Measurements from ENCODE around the gene SPSB3.

Gene SPSB3

DNA sequence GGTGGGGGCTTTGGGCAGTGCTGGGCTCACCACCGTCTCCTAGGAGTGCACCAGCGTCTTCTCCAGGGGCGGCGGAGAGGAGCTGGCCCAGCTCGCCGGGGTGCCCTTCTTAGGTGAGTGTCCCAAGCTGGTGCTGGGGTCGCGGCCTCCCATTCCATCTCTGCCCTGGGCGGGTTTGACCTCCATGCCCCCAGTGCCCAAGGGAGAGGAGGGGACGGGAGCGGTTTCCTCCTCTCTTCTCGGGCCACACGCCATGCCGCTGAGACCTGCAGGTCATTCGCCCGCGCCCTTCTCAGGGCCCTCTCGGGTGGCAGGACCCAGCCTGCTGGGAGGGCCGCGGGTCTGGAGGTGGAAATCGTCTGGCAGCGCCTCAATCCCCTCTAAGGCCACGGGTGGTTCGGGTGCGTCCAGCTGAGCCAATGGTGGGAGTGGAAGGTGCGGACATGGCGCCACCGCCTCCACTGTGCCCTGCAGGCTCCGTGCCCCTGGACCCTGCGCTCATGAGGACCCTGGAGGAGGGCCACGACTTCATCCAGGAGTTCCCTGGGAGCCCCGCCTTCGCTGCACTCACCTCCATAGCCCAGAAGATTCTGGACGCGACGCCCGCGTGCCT, 5.8 kb upstream of the SPSB3 start:
- DNase-seq, result no peak

DNA sequence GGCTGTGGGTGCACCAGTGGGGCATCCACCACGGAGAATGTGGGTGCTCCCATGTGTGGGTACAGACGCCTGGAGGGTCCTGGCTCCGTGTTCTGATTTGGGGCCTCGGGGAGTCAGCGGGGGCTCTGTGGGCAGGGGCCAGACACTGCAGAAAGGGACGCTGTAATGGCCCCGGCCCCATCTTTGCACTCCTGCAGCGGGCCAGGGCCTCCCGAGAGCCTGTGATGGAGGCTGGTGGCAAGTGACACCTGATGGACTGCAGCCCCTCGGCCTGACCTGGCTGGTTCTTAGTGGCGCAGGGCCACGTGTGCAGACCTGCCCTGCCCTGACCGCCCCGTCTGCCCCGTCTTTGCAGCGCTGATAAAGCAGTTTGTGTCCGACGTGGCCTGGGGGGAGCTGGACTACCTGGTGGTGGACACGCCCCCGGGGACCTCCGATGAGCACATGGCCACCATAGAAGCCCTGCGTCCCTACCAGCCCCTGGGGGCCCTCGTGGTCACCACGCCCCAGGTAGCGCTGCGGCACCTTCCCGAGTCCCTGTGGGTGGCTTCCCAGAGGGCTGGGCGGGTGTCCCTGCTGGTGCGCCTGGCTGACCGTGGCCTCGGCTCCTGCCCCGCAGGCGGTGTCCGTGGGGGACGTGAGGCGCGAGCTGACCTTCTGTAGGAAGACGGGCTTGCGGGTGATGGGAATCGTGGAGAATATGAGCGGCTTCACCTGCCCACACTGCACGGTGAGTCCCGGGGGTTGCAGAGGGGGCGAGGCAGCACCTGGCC, 5.1 kb upstream of the SPSB3 start:
- DNase-seq, result no peak

DNA sequence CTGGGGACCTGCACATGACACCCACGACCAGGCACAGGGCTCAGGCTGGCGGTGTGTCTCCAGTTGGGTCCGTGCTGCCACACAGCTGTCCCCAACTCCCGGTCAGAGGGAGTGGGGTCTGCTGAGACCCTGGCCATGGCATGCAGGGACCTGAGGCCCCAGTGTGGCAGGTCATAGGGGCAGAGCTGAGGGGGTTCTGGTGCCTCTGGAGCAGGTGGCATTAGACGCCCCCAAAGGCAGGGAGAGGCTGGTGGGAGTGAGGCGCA, 4.6 kb upstream of the SPSB3 start:
- no peak for DNase-seq

DNA sequence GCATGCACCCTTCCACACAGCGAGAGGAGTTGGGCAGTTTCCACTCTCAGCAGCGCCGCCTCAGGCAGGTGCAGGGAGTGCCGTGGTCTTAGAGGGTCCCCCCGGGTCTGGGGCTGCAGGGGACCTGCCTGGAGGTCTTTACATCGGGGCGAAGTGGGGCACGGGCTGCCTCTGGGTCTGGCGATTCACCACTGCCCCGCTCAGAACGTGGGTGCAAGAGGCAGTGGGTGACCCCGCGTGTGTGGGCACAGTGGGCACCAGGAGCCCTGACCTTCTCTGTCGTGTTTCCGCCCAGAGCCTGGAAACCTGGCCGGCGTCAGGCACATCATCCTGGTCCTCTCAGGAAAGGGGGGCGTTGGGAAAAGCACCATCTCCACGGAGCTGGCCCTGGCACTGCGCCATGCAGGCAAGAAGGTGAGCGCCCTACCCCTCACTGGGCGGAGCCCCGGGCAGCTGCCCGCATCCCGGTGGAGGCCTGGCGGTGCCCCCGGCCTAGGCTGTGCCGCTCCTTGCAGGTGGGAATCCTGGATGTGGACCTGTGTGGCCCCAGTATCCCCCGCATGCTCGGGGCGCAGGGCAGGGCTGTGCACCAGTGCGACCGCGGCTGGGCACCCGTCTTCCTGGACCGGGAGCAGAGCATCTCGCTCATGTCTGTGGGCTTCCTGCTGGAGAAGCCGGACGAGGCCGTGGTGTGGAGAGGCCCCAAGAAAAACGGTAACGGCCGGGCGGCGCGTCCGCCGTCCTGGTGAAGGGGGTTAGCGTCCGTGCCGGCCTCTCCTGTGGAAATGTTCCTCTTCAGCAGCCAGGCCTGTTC, 4.1 kb upstream of the SPSB3 start:
- no peak for DNase-seq

DNA sequence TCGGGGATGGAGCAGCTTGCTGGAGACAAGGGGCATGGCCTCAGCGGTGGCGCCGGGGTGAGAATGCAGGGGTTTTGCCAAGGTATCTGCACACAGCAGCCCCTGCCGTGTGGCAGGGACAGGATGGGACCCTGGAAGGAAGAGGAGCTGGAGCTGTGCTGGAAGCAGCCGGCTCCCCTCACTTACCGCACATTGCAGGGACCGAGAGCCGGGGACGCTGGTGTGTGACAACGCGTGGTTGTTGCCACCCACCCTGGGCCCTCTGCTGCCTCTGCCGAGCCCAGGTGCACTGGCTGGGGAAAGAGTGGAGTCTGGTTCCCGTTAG, 3.4 kb upstream of the SPSB3 start:
- DNase-seq, result no peak

DNA sequence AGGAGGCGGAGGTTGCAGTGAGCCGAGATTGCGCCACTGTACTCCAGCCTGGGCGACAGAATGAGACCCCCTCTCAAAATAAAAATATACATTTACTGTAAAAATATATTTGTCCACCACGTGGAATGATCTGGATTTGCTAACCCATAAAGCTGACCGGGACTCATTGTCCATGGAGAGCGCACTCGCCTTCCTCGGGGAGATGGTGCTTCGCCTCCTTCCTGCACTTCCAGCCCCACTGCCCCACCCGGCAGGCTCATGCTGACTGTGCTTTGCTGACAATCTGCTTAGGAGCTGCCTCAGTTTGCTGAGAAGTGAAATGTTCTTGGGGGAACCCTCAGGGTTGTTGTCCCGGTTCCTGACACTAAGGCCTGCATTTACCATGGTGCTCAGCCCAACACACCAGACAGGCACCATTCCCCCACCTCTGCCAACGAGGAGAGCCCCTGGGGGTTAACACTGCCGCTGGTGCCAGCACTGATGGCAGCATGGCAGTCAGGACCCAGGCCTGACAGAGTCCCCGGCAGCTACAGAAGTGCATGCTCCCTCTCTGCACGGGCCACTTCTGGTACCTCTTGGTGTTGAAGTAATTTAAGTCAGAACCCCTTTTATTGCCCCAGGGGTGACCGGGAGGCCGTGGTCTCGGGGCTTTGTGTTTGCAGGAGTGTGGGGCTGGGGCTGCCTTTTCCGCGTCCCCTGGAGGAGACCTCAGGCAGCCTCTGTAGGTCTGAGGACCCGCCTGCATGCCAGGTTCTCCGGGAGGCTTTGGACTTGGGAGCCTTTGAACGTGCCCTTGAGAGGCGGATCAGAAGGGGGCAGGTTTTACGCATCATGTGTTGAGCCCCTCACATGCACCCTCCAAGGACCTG, 2.8 kb upstream of the SPSB3 start:
- no peak for DNase-seq

DNA sequence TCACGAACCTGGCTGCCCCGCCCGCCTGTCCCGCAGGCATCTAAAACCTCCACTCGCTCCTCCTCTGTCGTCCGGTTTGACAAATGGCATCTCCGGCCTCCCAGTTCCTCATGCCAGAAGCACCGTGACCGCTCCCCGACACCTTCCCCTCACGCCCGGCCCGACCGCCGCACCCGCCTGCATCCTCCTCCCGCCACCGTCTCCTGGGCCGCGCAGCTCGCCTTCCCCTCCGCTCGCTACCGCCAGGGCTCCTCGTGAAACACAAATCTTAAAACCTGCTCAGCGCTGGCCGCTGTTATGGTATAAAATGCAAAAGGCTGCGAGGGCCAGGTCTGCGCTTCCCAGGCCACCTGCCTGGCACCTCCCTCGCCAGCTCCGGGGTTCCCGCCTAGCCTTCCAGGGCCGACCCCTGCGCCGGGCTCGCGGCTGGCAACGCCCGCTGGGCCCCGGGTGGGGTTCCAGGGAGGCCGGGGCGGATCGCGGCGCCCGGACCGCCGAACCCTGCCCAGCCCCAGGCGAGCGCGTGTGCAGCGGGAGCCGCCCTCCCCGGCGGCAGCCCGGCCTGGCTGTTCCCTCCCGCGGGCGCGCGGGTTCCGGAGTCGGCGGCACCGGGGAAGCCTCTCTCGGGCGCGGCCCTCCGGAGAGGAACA, 488 bp downstream of the SPSB3 start:
- no peak for DNase-seq

DNA sequence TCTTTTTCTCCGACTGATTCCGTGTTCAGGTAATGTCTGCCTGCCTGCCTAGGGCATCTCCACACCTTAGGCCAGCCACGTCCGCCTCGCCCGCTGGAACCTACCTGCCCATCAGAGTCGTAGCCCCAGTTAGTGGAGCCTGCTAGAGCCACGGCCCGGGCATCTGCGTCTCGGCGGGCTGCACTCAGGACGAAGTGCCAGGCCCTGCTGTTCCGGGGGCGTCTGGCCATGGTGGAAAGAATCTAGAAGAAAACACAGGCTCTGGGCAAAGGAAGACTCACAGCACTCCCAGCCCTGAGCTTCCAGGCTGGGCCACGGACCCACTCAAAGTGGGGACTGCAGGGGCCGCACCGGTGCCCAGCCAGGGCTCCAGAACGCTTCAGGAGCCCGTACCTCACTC, 1.1 kb downstream of the SPSB3 start:
- DNase-seq, result no peak

DNA sequence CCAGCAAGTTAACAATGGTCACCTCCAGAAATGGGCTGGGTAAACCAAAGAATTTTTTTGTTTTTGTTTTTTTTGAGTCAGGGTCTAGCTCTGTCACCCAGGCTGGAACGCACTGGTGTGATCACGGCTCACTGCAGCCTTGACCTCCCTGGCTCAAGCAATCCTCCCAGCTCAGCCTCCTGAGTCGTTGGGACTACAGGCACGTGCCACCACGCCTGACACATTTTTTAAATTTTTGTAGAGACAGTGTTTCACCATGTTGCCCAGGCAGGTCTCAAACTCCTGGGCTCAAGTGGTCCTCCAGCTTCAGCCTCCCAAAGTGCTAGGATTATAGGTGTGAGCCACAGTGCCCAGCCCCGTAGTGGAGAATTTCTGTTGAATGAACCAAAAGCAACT, 1.7 kb downstream of the SPSB3 start:
- no peak for DNase-seq

DNA sequence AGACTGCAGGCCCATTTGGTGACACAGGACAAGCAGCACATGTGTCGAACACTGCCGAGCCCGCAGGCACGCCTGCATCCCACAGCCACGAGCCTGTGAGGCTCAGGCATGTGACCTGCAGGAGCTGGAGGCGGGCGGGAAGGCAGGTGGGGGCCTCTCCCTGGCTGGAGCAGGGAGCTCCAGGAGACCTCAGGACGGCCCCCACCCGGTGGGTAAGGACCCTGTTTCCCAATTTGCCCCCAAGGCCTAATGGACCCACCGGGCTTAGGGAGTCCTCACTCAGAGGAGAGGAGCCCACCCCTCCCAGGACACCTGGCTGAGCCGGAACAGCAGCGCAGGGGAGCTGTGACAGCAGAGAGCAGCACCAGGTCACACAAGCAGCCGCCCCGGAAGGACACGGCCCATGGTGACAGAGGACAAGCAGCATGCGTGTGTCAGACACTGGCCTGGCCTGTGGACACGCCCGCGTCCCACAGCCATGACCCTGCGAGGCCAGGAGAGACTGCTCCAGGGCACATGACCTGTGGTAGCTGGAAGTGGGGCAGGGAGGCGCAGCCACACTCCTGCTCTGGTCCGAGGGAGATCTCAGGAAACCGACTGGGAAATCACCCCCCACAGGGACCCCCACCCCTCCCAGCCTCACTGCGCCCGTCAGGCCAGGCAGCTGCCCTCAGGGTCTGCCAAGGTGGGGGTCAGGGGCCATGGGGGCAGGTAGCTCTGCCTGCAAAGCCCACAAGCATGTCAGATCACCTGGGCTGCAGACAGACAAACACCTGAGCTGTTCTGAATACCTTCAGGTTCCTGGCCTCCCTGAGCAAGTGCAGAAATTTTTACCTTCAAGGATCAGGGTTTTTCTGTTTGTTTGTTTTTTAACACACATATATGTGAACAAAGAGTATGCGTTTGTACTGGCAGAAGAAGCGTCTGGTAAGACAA, 2.4 kb downstream of the SPSB3 start:
- no peak for DNase-seq

DNA sequence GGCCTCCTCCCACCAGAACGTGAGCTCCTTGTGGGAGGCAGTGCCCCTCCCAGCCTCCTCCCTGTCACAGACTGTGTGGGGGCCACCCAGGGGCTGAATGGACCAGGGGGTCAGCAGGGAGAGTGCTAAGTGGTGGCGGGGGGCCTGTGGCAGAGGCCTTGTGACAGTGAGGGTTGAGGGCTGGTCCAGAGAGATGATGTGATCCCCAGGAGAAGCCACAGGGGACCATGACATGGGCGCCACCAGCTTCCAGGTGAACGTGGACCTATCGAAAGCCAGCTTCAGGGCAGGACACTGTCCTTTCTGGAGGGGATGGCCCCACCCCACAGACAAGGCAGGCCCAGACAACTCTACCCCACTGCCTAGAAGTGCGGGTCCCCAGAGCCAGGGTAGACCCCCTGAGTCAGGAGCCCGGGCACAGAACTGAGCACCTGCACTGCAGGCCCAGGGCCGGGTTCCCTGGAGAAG, 3.1 kb downstream of the SPSB3 start:
- DNase-seq, result no peak

DNA sequence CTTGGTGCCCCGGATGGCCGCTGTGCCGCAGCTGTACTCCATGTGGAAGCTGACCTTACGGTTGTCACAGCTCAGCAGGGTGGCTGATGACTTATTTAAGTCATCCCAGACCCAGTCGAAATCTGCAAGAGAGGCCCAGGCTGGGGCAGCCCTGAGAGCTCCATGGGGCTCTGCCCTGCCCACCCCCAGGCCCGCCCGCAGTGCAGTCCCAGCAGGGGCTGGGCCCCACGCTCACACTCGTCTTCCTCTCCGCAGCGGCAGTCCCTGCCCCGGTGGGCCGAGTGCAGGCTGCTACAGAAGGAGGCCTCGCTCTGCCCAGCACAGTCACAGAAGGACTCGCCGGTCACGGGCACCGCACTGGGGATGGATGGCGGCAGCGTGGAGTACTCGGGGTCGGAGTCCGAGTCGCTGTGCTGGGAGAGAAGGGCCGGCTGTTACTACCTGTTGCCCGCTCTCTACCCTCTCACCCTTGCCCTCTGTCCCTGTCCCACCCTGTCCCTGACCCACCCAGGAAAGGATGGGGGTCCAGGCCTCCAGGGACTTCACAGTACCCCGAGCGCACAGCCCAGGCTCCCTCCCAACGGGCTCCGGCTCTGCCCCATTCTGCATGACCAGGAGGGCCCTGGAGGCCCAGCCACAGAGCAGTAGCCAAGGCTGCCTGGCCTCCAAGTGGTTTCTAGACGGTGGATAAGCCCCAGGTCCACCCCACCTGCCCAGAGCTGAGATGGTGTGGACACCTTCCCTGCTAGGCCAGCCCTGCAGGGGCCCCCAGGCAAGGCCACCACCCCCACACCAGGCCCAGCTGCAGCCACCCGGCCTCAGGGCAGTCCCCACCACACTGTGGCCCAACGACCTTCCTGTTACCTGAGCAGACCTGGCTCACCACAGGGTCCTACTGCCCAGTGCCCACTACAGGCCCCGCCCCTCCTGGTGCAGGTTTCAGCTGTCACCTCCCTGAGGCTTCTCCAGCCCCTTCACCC, 3.9 kb downstream of the SPSB3 start:
- DNase-seq, result no peak

DNA sequence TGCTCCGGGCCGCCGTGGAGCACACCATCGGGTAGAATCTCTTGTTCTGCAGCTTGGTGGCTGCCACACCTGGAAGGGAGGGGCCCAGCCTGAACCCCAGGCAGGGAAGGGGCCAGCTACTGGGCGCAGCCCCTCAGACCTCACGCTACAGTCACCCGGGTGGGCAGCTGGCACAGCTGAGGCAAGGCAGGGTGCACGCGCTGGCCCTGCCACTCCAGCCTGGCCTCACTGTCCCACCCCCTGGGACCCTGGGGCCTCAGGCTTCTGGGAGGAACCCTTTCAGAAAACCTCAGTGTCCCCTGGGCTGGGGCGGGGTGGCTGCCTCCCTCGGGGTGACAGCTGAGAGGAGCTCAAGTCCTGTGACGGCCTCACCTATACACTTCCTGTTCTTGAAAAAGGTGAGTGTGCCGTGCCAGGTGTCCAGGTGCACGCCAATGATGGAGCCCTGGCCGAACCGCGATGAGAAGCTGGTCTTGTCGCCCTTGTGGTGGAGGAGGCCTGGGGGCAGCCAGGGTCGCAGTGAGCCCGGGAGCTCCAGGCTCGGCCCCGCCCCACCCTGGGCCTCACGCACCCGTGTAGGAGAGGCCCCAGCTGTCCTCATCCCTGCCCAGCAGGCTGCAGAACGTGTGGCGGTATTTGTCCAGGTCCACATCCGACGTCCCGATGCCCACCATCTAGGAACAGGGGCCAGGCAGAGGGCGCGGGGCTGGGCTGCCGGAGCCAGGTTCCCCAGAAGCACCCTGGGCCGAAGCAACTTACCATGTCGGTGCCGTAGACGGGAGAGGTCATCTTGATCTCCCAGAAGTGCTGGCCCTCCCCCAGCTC, 4.8 kb downstream of the SPSB3 start:
- no peak for DNase-seq

DNA sequence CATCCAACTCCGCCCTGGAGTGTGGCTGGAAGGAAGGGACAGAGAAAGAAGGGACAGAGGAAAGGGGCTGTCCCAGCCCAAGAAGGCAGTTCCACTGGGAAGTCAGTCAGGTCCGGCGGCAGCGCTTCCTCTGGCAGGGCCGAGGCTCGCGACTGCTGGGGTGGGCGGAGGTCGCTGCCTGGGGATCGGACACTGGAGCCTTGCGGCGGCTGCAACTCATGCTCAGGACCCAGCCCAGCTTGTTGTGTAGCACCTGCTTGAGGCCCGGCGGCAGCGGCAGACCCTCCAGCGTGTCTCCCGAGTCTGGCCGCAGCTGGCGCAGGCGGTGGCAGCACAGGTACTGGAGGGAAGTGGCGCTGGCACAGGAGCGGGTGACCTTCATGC, 5.4 kb downstream of the SPSB3 start:
- DNase-seq, result no peak

DNA sequence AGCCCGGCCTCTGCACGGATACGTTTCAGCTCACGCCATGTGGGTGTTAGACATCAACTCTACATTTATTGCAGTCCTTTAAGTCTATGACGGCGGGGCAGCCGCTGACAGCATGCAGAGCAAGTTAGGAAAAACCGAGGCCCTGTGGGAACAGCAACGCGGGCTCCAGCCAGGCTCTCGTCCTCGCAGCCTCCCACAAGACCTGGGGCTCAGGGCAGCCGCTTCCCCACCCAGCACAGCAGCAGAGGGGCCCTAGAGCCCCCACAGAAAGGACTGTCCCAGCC, 5.8 kb downstream of the SPSB3 start:
- DNase-seq, result no peak

DNA sequence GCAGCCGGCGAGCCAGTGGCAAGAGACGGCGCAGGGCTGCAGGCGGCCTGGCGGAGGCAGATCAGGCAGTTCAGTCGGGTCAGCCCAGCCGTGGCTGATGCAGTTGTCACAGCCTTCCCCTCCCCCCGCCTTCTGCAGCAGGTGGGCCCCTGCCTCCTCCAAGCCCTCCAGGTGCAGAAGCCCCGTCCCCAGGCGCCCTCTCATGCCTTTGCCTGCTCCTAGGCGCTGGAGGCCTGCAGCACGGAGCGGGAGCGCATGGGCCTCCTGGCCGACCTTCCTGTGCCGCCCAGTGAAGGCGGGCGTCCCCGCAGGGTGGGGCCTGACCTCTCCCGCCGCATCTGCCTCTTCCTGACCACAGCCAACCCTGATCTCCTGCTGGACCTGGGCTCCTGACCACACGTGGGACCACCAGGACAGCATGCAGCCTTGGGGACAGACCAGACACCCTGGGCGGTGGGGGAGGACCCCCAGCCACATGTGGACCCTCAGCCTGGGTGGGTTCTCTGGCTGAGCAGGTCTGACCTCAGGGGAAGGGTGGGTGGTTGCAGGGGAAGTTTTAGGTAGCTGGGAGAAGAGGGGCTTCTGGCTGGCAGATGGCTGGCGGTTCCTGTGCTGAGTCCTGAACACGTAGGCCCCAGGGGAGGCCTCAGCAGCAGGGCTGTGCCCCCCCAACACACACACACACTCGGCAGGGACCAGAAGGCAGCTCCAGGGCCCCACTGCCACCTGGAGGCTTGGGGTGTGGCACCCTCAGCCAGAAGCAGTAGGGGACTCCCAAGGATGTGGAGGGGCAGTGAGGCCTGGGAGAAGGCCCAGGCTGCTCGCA, 6.3 kb downstream of the SPSB3 start:
- no peak for DNase-seq

DNA sequence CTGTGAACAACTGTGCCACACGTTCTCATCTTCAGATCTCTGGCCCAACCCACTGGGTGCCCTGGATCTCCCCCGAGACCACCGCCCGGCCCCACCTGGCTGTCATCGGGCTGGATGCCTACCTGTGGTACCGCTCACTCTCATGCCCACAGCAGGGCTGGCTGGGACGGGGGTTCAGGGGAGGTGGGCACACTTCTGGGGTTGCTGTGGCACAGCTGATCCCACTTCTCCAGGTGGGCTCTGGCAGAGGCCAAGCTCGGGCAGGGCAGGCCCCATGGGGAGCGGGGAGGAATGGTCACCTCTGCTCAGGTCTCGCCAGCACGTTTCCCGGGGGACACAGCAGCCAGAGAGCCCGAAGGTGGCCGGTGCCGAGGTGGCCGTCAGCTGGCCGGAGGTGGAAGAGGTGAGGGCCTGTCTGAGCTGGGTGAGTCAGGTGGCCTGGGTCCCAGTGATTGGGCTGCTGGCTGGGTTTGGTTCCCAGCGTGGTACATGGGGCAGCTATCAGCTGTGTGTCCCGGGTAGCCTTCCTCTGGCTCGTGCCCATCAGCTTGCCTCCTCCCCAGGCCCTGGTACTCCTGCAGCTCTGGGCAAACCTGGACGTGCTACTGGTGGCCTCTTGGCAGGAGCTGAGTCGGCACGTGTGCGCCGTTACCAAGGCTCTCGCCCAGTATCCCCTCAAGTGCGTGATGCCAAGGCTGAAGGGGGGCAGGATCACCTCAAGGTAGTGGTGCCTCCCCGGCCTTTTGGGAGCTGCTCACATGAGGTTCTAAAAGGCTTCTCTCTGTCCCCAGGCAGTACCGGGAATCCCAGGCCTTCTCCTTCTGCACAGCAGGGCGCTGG, 7.1 kb downstream of the SPSB3 start:
- DNase-seq, result no peak

DNA sequence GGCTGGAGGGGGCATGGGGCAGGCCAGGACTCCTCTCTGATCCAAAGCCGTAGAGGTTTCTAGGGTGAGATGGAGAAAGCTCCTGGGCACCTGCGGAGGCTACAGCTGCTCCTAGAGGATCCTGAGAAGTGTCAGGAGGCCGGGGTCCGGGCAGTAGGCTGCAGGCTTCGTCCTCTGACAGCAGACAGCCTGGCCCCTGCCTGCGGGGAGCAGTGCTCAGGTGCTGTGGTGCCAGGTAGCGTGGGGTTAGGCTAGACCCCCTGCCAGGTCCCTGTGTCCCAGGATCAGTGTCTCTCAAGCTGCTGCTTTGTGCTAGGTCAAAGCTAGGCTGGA, 8.0 kb downstream of the SPSB3 start:
- no peak for DNase-seq
